CD4-positive, alpha-beta T cell treated with Interleukin-6 for 4 hours (primary cell): ENCODE measurements around the gene COA3.

ENCODE experiments used
- DNase-seq: peaks from one replicate; pipeline ENCODE4 v3.0.0-alpha.2; 2020; ENCODE audit warnings: mixed read lengths

COA3 gene

DNA sequence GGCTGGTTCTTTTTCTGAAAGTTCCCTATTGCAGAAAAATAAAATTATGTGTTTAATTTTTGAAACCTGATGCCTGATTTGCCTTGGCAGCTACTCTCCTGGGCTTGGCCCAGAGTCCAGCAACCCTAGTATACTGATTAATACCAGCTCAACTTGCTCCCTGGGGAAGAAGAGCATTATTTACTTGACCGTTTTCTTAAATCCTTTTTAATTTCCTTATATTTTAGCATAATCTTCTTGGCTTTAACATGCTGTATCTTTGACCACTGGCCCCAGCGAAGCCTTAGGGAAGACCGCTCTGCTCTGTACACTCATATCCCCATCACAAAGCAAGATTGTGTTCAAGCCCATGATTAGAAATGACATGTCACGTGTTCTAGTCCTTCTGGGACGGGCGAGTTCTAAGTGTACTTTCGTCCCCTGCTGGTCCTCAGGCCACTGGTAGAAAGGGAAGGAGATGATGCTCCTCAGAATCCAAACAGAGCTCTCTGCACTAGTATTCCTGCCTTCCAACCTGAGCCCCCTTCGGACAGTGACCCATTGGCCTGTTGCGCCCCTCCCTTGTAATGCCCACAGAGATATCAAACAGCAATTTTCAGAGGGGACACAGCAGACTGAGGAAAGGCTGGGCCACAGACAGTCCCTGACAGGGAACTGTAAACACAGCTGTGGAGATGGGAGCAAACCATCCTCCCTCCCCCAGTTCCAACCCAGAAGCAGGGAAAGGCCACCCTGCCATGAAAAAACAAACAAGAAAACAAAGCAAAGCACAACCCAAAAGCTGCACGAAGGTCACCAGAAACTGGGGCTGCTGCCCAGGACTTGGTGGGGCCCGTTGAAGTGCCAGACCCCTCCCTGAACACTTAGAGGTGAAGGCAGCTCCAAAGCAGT, 49.4 kb downstream of the COA3 start:
- DNase-seq, result no peak

DNA sequence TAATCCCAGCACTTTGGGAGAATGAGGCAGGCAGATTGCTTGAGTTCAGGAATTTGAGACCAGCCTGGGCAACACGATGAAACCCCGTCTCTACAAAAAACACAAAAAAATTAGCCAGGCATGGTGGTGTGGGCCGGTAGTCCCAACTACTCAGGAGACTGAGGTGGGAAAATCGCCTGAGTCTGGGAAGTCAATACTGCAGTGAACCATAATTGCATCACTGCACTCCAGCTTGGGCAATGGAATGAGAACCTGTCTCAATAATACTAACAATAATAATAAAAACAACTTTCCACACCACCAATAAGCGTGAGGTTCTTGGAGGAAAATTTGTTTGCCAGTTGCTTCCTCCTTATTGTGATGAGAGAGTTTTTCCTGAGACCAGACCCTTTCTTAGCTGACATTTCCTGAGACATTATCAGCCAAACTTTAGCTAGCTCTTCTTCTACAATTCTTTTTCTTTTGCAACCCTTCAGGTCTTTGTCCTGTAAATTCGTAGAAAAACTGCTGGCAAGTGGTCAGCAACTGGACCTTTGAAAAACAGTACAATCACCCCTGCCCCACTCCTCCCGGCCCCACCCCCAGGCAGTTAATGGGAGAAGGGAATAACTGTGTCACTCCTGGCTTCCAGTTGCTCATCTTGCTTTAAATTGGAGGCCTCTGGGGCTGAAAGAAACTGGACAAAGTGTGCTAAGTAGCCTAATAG, 50.1 kb downstream of the COA3 start:
- no peak for DNase-seq
